ENCODE results near the gene CALHM1.

The CALHM1 gene

DNA sequence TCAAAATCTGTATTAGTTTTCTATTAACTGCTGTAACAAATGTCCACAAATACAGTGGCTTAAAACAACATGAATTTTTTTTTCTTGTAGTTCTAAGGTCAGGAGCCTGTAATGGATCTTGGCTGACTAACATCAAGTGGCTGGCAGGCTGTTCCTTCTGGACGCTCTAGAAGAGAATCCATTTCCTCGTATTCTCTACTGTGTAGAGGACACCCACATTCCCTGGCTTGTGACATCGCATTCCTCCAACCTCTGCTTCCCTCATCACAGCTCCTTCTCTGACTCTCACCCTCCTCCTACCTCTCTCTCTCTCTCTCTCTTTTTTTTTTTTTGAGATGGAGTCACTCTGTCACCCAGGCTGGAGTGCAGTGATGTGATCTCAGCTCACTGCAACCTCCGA is 4.8 kb upstream of the CALHM1 start:
- H3K4me3 ChIP-seq (ENCODE audit: low read depth, low read length): no peak overlapping the region
- no peak for DNase-seq (ENCODE audit: low read depth)
- TF ChIP-seq, protein P1, sequence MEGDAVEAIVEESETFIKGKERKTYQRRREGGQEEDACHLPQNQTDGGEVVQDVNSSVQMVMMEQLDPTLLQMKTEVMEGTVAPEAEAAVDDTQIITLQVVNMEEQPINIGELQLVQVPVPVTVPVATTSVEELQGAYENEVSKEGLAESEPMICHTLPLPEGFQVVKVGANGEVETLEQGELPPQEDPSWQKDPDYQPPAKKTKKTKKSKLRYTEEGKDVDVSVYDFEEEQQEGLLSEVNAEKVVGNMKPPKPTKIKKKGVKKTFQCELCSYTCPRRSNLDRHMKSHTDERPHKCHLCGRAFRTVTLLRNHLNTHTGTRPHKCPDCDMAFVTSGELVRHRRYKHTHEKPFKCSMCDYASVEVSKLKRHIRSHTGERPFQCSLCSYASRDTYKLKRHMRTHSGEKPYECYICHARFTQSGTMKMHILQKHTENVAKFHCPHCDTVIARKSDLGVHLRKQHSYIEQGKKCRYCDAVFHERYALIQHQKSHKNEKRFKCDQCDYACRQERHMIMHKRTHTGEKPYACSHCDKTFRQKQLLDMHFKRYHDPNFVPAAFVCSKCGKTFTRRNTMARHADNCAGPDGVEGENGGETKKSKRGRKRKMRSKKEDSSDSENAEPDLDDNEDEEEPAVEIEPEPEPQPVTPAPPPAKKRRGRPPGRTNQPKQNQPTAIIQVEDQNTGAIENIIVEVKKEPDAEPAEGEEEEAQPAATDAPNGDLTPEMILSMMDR (IDR thresholded peaks at IDR 0.05; ENCODE audit: control insufficient read depth, extremely low read depth, insufficient read depth): no peak

DNA sequence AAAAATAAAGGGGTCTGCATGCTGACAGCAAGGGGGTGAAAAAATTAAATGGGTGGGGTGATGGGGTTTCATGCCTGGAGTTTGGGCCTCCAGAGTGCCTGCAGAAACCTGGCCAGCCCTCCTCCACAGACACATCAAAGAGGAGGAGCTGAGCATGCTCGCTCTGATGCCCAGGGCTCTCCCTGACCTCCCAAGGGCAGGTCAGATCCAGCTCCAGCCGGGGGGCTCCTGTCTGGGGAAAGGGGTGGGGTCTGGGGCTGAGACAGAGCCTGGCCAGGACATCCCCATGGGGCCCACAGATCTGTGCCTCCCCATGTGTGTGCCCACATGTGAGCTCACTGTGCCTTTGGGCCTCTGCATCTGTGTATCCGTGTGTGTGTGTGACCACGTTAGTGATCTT is 915 bp upstream of the CALHM1 start:
- no peak overlapping the region for H3K4me3 ChIP-seq (ENCODE audit: low read depth, low read length)
- no peak for DNase-seq (ENCODE audit: low read depth)
- TF ChIP-seq, protein P1 (IDR thresholded peaks at IDR 0.05; ENCODE audit: control insufficient read depth, extremely low read depth, insufficient read depth): no peak

- no peak overlapping the region for H3K4me3 ChIP-seq (ENCODE audit: low read depth, low read length)
- TF ChIP-seq, protein P1 (IDR thresholded peaks at IDR 0.05; ENCODE audit: control insufficient read depth, extremely low read depth, insufficient read depth): no peak
- no peak for DNase-seq (ENCODE audit: low read depth)
Measured at GRCh38 chr10:103457896-103458583, 660 bp downstream of the CALHM1 start.

- DNase-seq (ENCODE audit: low read depth): no peak
- TF ChIP-seq, protein P1 (IDR thresholded peaks at IDR 0.05; ENCODE audit: control insufficient read depth, extremely low read depth, insufficient read depth): no peak
- no peak overlapping the region for H3K4me3 ChIP-seq (ENCODE audit: low read depth, low read length)
Measured at GRCh38 chr10:103457176-103457712, 1.5 kb downstream of the CALHM1 start.

- no peak for DNase-seq (ENCODE audit: low read depth)
- no peak overlapping the region for H3K4me3 ChIP-seq (ENCODE audit: low read depth, low read length)
- TF ChIP-seq, protein P1 (IDR thresholded peaks at IDR 0.05; ENCODE audit: control insufficient read depth, extremely low read depth, insufficient read depth): no peak
Measured at GRCh38 chr10:103456074-103456660, 2.5 kb downstream of the CALHM1 start.

- TF ChIP-seq, protein P1 (IDR thresholded peaks at IDR 0.05; ENCODE audit: control insufficient read depth, extremely low read depth, insufficient read depth): no peak
- no peak for DNase-seq (ENCODE audit: low read depth)
- no peak overlapping the region for H3K4me3 ChIP-seq (ENCODE audit: low read depth, low read length)
Measured at GRCh38 chr10:103455235-103455634, 3.5 kb downstream of the CALHM1 start.
